ENCODE results near the gene C9orf153.

C9orf153 gene

GRCh38 chr9:86187121-86187520 lies 72.3 kb downstream of the C9orf153 start:
- DNase-seq (ENCODE audit: extremely low read depth, low read depth): no peak
- TF ChIP-seq CTCF (IDR thresholded peaks at IDR 0.05; ENCODE audit: low read depth, low read length): no peak

- no peak for TF ChIP-seq CTCF (IDR thresholded peaks at IDR 0.05; ENCODE audit: low read depth, low read length)
- no peak for DNase-seq (ENCODE audit: extremely low read depth, low read depth)
Measured at GRCh38 chr9:86186696-86187095, 72.8 kb downstream of the C9orf153 start.

GRCh38 chr9:86185872-86186271 lies 73.6 kb downstream of the C9orf153 start:
- DNase-seq (ENCODE audit: extremely low read depth, low read depth): no peak
- TF ChIP-seq CTCF (IDR thresholded peaks at IDR 0.05; ENCODE audit: low read depth, low read length): no peak

- no peak for TF ChIP-seq CTCF (IDR thresholded peaks at IDR 0.05; ENCODE audit: low read depth, low read length)
- DNase-seq (ENCODE audit: extremely low read depth, low read depth): no peak
Measured at GRCh38 chr9:86184138-86184524, 75.3 kb downstream of the C9orf153 start.

GRCh38 chr9:86183229-86184137 lies 76.0 kb downstream of the C9orf153 start:
- no peak for DNase-seq (ENCODE audit: extremely low read depth, low read depth)
- TF ChIP-seq CTCF (IDR thresholded peaks at IDR 0.05; ENCODE audit: low read depth, low read length): no peak

GRCh38 chr9:86181379-86182315 lies 77.8 kb downstream of the C9orf153 start:
- TF ChIP-seq CTCF (IDR thresholded peaks at IDR 0.05; ENCODE audit: low read depth, low read length): no peak
- no peak for DNase-seq (ENCODE audit: extremely low read depth, low read depth)

- TF ChIP-seq CTCF (IDR thresholded peaks at IDR 0.05; ENCODE audit: low read depth, low read length): no peak
- DNase-seq (ENCODE audit: extremely low read depth, low read depth): no peak
Measured at GRCh38 chr9:86178503-86178902, 81.0 kb downstream of the C9orf153 start.
